GM21447 (cell line): ENCODE data around the gene GPR135.

ENCODE experiments used
- ATAC-seq: cut with Tn5 transposase; IDR thresholded peaks from one replicate; pipeline ENCODE4 v1.9.1; 2021; ENCODE audit not compliant: unreplicated experiment

The GPR135 gene

GRCh38 chr14:59465316-59466135 is at the start of gene GPR135:
GPR135 (minus strand) TSS chr14:59465380; CDS start chr14:59465226, 154 bp downstream.
- ATAC-seq: peak; percentile 31

- ATAC-seq: no peak
These were observed 46.9 kb upstream of the GPR135 start for GRCh38 chr14:59511916-59512575.

GRCh38 chr14:59510966-59511365 is 45.8 kb upstream of the GPR135 start:
- ATAC-seq: no peak

- ATAC-seq: no peak
These were observed 44.8 kb upstream of the GPR135 start for GRCh38 chr14:59510001-59510400.

- no peak for ATAC-seq
These were observed 43.9 kb upstream of the GPR135 start for GRCh38 chr14:59509101-59509500.

GRCh38 chr14:59507752-59508103 is 42.5 kb upstream of the GPR135 start:
- no peak for ATAC-seq

- peak; percentile 81 for ATAC-seq
These were observed 42.0 kb upstream of the GPR135 start for GRCh38 chr14:59507063-59507751.

GRCh38 chr14:59503256-59503655 is 38.1 kb upstream of the GPR135 start:
- ATAC-seq: no peak

GRCh38 chr14:59500732-59501131 is 35.6 kb upstream of the GPR135 start:
- no peak for ATAC-seq

GRCh38 chr14:59492384-59492783 is 27.2 kb upstream of the GPR135 start:
- ATAC-seq: no peak

GRCh38 chr14:59490756-59491155 is 25.6 kb upstream of the GPR135 start:
- no peak for ATAC-seq

GRCh38 chr14:59484639-59485175 is 19.5 kb upstream of the GPR135 start:
- peak; percentile 40 for ATAC-seq

GRCh38 chr14:59483819-59484638 is 18.8 kb upstream of the GPR135 start, which contains the start of the genes JKAMP and L3HYPDH:
JKAMP (plus strand) TSS chr14:59484517; CDS start chr14:59484590, 73 bp downstream.
L3HYPDH (minus strand) TSS chr14:59484408; CDS start chr14:59484316, 92 bp downstream.
- peak; percentile 81 for ATAC-seq

- no peak for ATAC-seq
These were observed 18.2 kb upstream of the GPR135 start for GRCh38 chr14:59483363-59483762.

GRCh38 chr14:59482541-59483331 is 17.6 kb upstream of the GPR135 start:
- ATAC-seq: no peak

- no peak for ATAC-seq
These were observed 16.8 kb upstream of the GPR135 start for GRCh38 chr14:59481871-59482540.

- no peak for ATAC-seq
These were observed 16.2 kb upstream of the GPR135 start for GRCh38 chr14:59481407-59481806.

GRCh38 chr14:59480166-59480565 is 15.0 kb upstream of the GPR135 start:
- ATAC-seq: no peak

GRCh38 chr14:59478540-59478939 is 13.4 kb upstream of the GPR135 start:
- no peak for ATAC-seq
